Lower lobe of right lung (tissue), 2 donors: Measurements from ENCODE around the gene NR2F1-AS1. TPM values are rescaled to one million over a fixed set of nuclear protein-coding genes. Genes with fewer than 3 reads are reported as not detected.
"Not testable (repeated sequence)": the region's sequence is repeated elsewhere in the genome, so short reads cannot be mapped to it uniquely, and the experiment has no call there.

Experiments used
- ATAC-seq, 2 donors: fragments of 200-7000 bp; cut with Tn5 transposase; one replicate each; pipeline ENCODE4 v1.9.1; 2020 to 2022; ENCODE audit warnings: mild to moderate bottlenecking in 2 of 2, moderate library complexity in 2 of 2
- DNase-seq: peaks from one replicate; pipeline ENCODE4 v3.0.0-alpha.2; 2020
- H3K27ac ChIP-seq: fragments of 200-600 bp; one replicate; pipeline ENCODE4 v1.8.0; 2022
- H3K27me3 ChIP-seq: fragments of 200-600 bp; one replicate; pipeline ENCODE4 v1.8.0; 2022; ENCODE audit warnings: low read depth
- H3K36me3 ChIP-seq: fragments of 200-600 bp; one replicate; pipeline ENCODE4 v1.8.0; 2022; ENCODE audit warnings: mild to moderate bottlenecking
- H3K4me1 ChIP-seq: fragments of 200-600 bp; one replicate; pipeline ENCODE4 v1.8.0; 2022
- H3K4me3 ChIP-seq: fragments of 200-600 bp; one replicate; pipeline ENCODE4 v1.8.0; 2022; ENCODE audit warnings: mild to moderate bottlenecking
- H3K9me3 ChIP-seq: fragments of 200-600 bp; one replicate; pipeline ENCODE4 v1.8.0; 2022
- intact Hi-C: fragments of 100-400 bp; cut with DNase I; formaldehyde crosslinking; loops from one replicate; pipeline ENCODE4 v1.11.0; 2022
- total RNA-seq: library from RNA; stranded (reverse); fragmentation: NEBNext Ultra II Directional; extraction: Animal tissue kit (Norgen Biotek cat#: 25700); gene quantifications from one replicate; pipeline ENCODE4 v1.2.1, GENCODE V29; 2021
- TF ChIP-seq, protein P1 (sequence below): fragments of 200-600 bp; IDR thresholded peaks from one replicate; pipeline ENCODE4 v1.8.0; 2022; ENCODE audit warnings: antibody characterized with exemption, mild to moderate bottlenecking
- donor health status: DM: no; HTN: yes; CAD: no; lungs with severe emphysema.

The NR2F1-AS1 gene
- total RNA-seq, 1 donor from 2014 or later: 11.1 TPM

DNA sequence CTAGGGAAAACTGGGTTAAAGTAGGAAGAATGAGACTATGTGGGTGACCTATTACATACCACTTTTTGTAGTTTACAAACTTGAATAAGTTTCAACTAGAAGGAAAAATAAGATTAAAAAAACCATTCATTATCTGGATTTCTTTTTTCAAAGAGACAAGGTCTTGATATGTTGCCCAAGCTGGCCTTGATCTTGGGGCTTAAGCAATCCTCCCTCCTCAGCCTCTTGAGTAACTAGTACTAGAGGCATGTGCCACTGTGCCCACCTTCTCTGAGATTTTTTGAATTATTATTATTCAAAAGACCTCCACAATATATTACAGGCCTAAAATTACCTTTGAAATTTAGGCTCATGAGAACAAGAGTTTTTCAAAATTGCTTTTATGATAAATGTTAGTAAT lies 63.2 kb downstream of the NR2F1-AS1 start:
- no peak overlapping the region for H3K4me3 ChIP-seq
- no peak for DNase-seq
- H3K4me1 ChIP-seq: no peaks in the 10 kb centered on the region
- intact Hi-C loops: no loop called here
- no peaks in the 10 kb centered on the region for H3K27me3 ChIP-seq
- no peak for ATAC-seq
- no peak overlapping the region for H3K27ac ChIP-seq
- no peaks in the 10 kb centered on the region for H3K36me3 ChIP-seq
- TF ChIP-seq, protein P1, sequence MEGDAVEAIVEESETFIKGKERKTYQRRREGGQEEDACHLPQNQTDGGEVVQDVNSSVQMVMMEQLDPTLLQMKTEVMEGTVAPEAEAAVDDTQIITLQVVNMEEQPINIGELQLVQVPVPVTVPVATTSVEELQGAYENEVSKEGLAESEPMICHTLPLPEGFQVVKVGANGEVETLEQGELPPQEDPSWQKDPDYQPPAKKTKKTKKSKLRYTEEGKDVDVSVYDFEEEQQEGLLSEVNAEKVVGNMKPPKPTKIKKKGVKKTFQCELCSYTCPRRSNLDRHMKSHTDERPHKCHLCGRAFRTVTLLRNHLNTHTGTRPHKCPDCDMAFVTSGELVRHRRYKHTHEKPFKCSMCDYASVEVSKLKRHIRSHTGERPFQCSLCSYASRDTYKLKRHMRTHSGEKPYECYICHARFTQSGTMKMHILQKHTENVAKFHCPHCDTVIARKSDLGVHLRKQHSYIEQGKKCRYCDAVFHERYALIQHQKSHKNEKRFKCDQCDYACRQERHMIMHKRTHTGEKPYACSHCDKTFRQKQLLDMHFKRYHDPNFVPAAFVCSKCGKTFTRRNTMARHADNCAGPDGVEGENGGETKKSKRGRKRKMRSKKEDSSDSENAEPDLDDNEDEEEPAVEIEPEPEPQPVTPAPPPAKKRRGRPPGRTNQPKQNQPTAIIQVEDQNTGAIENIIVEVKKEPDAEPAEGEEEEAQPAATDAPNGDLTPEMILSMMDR: no peak
- no peaks in the 10 kb centered on the region for H3K9me3 ChIP-seq

DNA sequence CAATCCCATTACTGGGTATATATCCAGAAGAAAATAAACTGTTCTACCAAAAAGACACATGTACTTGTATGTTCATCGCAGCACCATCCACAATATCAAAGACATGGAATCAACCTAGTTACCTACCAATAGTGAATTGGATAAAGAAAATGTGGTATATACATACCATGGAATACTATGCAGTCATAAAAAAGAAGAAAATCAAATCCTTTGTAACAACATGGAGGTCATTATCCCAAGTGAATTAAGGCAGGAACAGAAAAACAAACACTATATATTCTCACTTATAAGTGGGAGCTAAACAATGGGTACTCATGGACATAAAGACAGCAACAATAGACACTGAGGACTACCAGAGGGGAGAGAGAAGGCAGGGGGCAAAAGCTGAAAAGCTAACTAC lies 67.7 kb downstream of the NR2F1-AS1 start:
- ATAC-seq (no peak), DNase-seq (no peak)
- no peaks in the 10 kb centered on the region for H3K27me3 ChIP-seq
- intact Hi-C loops: no loop called here
- H3K9me3 ChIP-seq: no peaks in the 10 kb centered on the region
- no peaks in the 10 kb centered on the region for H3K36me3 ChIP-seq
- H3K4me3 ChIP-seq: no peak overlapping the region
- no peaks in the 10 kb centered on the region for H3K4me1 ChIP-seq
- H3K27ac ChIP-seq: no peak overlapping the region
- TF ChIP-seq, protein P1: no peak

DNA sequence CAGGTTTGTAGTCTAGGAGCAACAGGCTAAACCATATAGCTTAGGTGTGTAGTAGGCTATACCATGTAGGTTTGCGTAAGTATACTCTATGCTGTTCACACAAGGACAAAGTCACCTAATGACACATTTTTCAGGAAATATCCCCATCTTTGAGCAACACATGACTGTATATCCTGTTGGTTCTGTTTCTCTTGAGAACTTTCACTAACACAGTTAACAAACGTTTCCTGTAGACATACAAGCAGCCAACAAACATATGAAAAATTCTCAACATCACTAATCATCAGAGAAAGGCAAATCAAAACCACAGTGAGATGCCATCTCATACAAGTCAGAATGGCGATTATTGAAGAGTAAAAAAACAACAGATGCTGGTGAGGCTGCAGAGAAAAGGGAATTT lies 68.2 kb downstream of the NR2F1-AS1 start:
- no peaks in the 10 kb centered on the region for H3K36me3 ChIP-seq
- intact Hi-C loops: no loop called here
- TF ChIP-seq, protein P1: no peak

DNA sequence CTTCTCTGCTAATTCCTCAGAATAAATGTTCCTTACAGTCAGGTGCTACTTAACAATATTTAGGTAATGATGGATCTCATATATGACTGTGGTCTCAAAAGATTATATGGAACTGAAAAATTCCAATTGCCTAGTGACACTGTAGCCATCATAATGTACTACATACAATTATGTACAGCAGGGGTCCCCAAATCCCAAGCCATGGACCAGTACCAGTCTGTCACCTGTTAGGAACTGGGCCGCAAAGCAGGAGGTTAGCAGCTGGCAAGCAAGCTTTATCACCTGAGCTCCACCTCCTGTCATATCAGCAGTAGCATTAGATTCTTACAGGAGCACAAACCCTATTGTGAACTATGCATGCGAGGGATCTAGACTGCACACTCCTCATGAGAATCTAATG lies 69.6 kb downstream of the NR2F1-AS1 start:
- H3K9me3 ChIP-seq: no peaks in the 10 kb centered on the region
- TF ChIP-seq, protein P1: no peak
- H3K27me3 ChIP-seq: no peaks in the 10 kb centered on the region
- no peak overlapping the region for H3K4me3 ChIP-seq
- intact Hi-C loops: no loop called here
- H3K36me3 ChIP-seq: no peaks in the 10 kb centered on the region
- no peaks in the 10 kb centered on the region for H3K4me1 ChIP-seq
- DNase-seq: no peak
- H3K27ac ChIP-seq: no peak overlapping the region
- no peak for ATAC-seq

More for the DNA sequence above, 68.2 kb downstream of the NR2F1-AS1 start:
- Histone ChIP-seq H3K9me3 (no peaks in the 10 kb centered on the region), H3K27me3 (no peaks in the 10 kb centered on the region), H3K4me1 (no peaks in the 10 kb centered on the region), H3K27ac (no peak overlapping the region), H3K4me3 (no peak overlapping the region)
- DNase-seq (no peak), ATAC-seq (no peak)

DNA sequence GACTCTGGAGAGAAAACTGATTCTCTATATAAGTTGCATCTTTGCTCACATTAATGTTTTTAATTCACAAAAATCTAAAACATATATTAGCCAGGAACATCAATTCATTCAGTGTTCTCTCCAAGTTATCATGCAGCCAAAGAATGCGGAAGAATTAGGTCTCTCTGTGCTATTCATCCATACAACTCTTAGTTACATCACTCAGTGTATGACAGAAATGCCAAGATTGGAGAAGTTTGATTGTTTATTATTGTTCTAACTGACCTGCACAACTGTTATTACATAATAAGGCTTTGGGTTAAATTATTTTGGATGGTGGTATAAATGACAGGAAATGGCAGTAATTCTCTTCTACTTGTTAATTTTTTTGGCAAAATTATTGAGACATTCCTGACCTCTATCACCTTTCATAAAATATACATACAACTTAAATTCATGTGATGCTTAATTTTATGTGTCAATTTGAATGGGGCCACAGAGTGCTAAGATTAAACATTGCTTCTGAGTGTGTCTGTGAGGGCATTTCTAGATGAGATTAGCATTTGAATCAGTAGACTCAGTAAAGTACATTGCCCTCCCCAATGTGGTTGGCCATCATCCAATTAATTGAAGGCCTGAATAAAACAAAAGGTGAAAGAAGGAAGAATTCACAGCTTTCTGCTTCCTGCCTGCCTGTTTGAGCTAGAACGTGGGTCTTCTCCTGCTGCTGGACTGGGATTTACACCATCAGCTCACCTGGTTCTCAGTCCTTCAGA lies 70.2 kb downstream of the NR2F1-AS1 start:
- no peaks in the 10 kb centered on the region for H3K27me3 ChIP-seq
- no peaks in the 10 kb centered on the region for H3K9me3 ChIP-seq
- no peak for DNase-seq
- H3K4me1 ChIP-seq: no peaks in the 10 kb centered on the region
- H3K27ac ChIP-seq: no peak overlapping the region
- intact Hi-C loops: no loop called here
- H3K36me3 ChIP-seq: no peaks in the 10 kb centered on the region
- TF ChIP-seq, protein P1: no peak
- no peak for ATAC-seq
- H3K4me3 ChIP-seq: no peak overlapping the region

DNA sequence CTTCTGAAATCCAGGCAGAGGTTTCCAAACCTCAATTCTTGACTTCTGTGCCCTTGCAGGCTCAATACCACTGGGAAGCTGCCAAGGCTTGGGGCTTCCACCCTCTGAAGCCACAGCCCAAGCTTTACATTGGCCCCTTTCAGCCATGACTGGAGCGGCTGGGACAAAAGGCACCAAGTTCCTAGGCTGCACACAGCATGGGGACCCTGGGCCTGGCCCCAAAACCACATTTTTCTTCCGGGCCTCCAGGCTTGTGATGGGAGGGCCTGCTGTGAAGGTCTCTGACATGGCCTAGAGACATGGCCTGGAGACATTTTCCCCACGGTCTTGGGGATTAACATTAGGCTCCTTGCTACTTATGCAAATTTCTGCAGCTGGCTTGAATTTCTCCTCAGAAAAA lies 75.5 kb downstream of the NR2F1-AS1 start:
- H3K4me3 ChIP-seq, ATAC-seq, H3K36me3 ChIP-seq, H3K27ac ChIP-seq, intact Hi-C loops, DNase-seq, H3K4me1 ChIP-seq, H3K9me3 ChIP-seq, H3K27me3 ChIP-seq: not testable (repeated sequence)
